ENCODE results near the gene SLC6A1. TPM values are rescaled to one million over a fixed set of nuclear protein-coding genes. Genes with fewer than 3 reads are reported as not detected.

The SLC6A1 gene
- total RNA-seq, 3 donors from 2014 or later: 0.14 to 0.35 (median 0.20) TPM

- Histone ChIP-seq H3K4me1 (ENCODE audit: low read depth) (no peaks in the 10 kb centered on the region), H3K36me3 (ENCODE audit: low read depth) (no peaks in the 10 kb centered on the region), H3K9me3 (no peaks in the 10 kb centered on the region), H3K4me3 (no peak overlapping the region)
- DNase-seq (no peak), ATAC-seq (no peak)
- intact Hi-C loops (cut with DNase I, micrococcal nuclease): no loop called here
- no peak for TF ChIP-seq CTCF (IDR thresholded peaks at IDR 0.05)
These were observed 43.4 kb downstream of the SLC6A1 start for GRCh38 chr3:11035757-11036505.

- no peaks in the 10 kb centered on the region for H3K4me1 ChIP-seq (ENCODE audit: low read depth)
- H3K9me3 ChIP-seq: no peaks in the 10 kb centered on the region
- intact Hi-C loops (cut with DNase I, micrococcal nuclease): no loop called here
- ATAC-seq (no peak), DNase-seq (no peak)
- H3K36me3 ChIP-seq (ENCODE audit: low read depth): no peaks in the 10 kb centered on the region
- no peak for TF ChIP-seq CTCF (IDR thresholded peaks at IDR 0.05)
- H3K4me3 ChIP-seq: no peak overlapping the region
These were observed 44.8 kb downstream of the SLC6A1 start for GRCh38 chr3:11037241-11037873.

- TF ChIP-seq CTCF (IDR thresholded peaks at IDR 0.05): no peak
- DNase-seq (no peak), ATAC-seq (no peak)
- no peaks in the 10 kb centered on the region for H3K9me3 ChIP-seq
- H3K4me1 ChIP-seq (ENCODE audit: low read depth): no peaks in the 10 kb centered on the region
- intact Hi-C loops (cut with DNase I, micrococcal nuclease): no loop called here
- no peak overlapping the region for H3K4me3 ChIP-seq
- no peaks in the 10 kb centered on the region for H3K36me3 ChIP-seq (ENCODE audit: low read depth)
These were observed 45.4 kb downstream of the SLC6A1 start for GRCh38 chr3:11037976-11038375.

GRCh38 chr3:11045536-11045935, 53.0 kb downstream of the SLC6A1 start:
- no peaks in the 10 kb centered on the region for H3K36me3 ChIP-seq (ENCODE audit: low read depth)
- no peaks in the 10 kb centered on the region for H3K9me3 ChIP-seq
- ATAC-seq (no peak), DNase-seq (no peak)
- no peaks in the 10 kb centered on the region for H3K4me1 ChIP-seq (ENCODE audit: low read depth)
- TF ChIP-seq CTCF (IDR thresholded peaks at IDR 0.05): no peak
- no peak overlapping the region for H3K4me3 ChIP-seq
- intact Hi-C loops (cut with DNase I, micrococcal nuclease): no loop called here

GRCh38 chr3:11047500-11047899, 55.0 kb downstream of the SLC6A1 start:
- H3K4me3 ChIP-seq: no peak overlapping the region
- DNase-seq (no peak), ATAC-seq (no peak)
- intact Hi-C loops (cut with DNase I, micrococcal nuclease): no loop called here
- TF ChIP-seq CTCF (IDR thresholded peaks at IDR 0.05): no peak
- no peaks in the 10 kb centered on the region for H3K4me1 ChIP-seq (ENCODE audit: low read depth)
- no peaks in the 10 kb centered on the region for H3K9me3 ChIP-seq
- H3K36me3 ChIP-seq (ENCODE audit: low read depth): no peaks in the 10 kb centered on the region

Measured in mucosa of descending colon (tissue), 3 donors.